ENCODE data around the gene SUV39H1. TPM values are rescaled to one million over a fixed set of nuclear protein-coding genes. Genes with fewer than 3 reads are reported as not detected.
A peak's percentile ranks its signal among the peaks of the same experiment; 100 is the strongest.
"Not testable (repeated sequence)": the region's sequence is repeated elsewhere in the genome, so short reads cannot be mapped to it uniquely, and the experiment has no call there.

The SUV39H1 gene
- total RNA-seq, 1 experiment from 2014 or later: 16.5 TPM

DNA sequence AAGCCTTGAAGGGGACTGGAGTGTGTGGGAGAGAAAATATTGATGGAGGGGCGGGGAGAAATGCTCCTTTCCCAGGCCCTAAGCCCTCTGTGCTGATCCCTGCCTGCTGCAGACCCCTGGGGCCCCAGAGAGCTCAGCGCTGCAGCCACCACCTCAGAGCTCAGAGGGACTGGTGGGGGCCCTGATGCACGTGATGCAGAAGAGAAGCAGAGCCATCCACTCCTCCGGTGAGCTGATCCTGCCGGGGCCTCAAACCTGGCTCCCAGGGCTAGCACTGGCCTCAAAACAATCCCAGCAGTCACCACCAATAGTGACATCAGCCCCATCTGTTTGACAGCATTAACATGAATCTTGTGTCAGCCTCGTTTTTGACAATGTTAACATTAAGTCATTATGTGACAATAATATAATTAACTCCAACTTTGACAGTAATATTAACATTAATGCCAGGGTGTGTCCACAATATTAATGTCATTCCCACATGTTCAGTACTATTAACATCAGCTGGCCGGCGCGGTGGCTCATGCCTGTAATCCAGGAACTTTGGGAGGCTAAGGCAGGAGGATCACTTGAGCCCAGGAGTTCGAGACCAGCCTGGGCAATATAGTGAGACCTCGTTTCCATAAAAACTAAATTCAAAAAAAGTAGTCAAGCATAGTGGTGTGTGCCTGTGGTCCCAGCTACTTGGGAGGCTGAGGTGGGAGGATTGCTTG lies 7.2 kb upstream of the SUV39H1 start:
- TF ChIP-seq, protein P1, sequence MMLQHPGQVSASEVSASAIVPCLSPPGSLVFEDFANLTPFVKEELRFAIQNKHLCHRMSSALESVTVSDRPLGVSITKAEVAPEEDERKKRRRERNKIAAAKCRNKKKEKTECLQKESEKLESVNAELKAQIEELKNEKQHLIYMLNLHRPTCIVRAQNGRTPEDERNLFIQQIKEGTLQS (CRISPR knock-in tag; conservative IDR thresholded peaks at IDR 0.05): no peak
- TF ChIP-seq, protein P2, sequence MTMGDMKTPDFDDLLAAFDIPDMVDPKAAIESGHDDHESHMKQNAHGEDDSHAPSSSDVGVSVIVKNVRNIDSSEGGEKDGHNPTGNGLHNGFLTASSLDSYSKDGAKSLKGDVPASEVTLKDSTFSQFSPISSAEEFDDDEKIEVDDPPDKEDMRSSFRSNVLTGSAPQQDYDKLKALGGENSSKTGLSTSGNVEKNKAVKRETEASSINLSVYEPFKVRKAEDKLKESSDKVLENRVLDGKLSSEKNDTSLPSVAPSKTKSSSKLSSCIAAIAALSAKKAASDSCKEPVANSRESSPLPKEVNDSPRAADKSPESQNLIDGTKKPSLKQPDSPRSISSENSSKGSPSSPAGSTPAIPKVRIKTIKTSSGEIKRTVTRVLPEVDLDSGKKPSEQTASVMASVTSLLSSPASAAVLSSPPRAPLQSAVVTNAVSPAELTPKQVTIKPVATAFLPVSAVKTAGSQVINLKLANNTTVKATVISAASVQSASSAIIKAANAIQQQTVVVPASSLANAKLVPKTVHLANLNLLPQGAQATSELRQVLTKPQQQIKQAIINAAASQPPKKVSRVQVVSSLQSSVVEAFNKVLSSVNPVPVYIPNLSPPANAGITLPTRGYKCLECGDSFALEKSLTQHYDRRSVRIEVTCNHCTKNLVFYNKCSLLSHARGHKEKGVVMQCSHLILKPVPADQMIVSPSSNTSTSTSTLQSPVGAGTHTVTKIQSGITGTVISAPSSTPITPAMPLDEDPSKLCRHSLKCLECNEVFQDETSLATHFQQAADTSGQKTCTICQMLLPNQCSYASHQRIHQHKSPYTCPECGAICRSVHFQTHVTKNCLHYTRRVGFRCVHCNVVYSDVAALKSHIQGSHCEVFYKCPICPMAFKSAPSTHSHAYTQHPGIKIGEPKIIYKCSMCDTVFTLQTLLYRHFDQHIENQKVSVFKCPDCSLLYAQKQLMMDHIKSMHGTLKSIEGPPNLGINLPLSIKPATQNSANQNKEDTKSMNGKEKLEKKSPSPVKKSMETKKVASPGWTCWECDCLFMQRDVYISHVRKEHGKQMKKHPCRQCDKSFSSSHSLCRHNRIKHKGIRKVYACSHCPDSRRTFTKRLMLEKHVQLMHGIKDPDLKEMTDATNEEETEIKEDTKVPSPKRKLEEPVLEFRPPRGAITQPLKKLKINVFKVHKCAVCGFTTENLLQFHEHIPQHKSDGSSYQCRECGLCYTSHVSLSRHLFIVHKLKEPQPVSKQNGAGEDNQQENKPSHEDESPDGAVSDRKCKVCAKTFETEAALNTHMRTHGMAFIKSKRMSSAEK (CRISPR knock-in tag; IDR thresholded peaks at IDR 0.05; ENCODE audit: borderline replicate concordance): no peak
- TF ChIP-seq, protein P3, sequence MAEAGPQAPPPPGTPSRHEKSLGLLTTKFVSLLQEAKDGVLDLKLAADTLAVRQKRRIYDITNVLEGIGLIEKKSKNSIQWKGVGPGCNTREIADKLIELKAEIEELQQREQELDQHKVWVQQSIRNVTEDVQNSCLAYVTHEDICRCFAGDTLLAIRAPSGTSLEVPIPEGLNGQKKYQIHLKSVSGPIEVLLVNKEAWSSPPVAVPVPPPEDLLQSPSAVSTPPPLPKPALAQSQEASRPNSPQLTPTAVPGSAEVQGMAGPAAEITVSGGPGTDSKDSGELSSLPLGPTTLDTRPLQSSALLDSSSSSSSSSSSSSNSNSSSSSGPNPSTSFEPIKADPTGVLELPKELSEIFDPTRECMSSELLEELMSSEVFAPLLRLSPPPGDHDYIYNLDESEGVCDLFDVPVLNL (CRISPR knock-in tag; IDR thresholded peaks at IDR 0.05; ENCODE audit: borderline replicate concordance, low read depth): no peak
- TF ChIP-seq SMAD3 (CRISPR knock-in tag; IDR thresholded peaks at IDR 0.05; ENCODE audit: borderline replicate concordance) (no peak), NFE2L1 (CRISPR knock-in tag; IDR thresholded peaks at IDR 0.05) (no peak), JUN (CRISPR knock-in tag; IDR thresholded peaks at IDR 0.05) (no peak), ZNF416 (CRISPR knock-in tag; IDR thresholded peaks at IDR 0.05) (no peak), FOXK1 (CRISPR knock-in tag; IDR thresholded peaks at IDR 0.05) (no peak)
- DNase-seq (ENCODE audit: low spot score): no peak
- Mint-ChIP-seq H3K4me1 (peaks cover 5% of the 10 kb centered on the region), H3K36me3 (no peaks in the 10 kb centered on the region), H3K9me3 (no peaks in the 10 kb centered on the region), H3K27ac (no peak overlapping the region), H3K4me3 (no peak overlapping the region), H3K27me3 (ENCODE audit: low read depth) (peaks cover 10% of the 10 kb centered on the region)
- ChIA-PET CTCF (interaction anchor here (0.6 to 1.8 kb wide), 2 partner anchors 9 to 41 kb away, joined by 5 to 6 read pairs; no protein-coding TSS in a partner anchor), POLR2A (no interaction called here)
- ATAC-seq: no peak

DNA sequence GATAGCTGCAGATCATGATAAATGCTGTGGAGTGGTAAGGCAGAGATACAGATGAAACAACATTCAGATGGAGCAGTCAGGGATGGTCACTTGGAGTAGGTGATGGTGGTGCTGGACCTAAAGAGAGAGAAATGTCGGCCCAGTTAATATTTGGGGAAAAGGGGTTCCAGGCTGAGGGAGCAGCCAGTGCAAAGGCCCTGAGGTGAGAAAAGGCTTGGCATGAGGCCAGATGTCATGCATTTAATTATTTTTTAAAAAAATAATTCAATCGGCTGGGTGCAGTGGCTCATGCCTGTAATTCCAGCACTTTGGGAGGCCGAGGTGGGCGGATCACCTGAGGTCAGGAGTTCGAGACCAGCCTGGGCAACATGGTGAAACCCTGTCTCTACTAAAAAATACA lies 4.8 kb upstream of the SUV39H1 start:
- H3K9me3 Mint-ChIP-seq; H3K36me3 Mint-ChIP-seq; H3K4me3 Mint-ChIP-seq; H3K27ac Mint-ChIP-seq; ATAC-seq; H3K27me3 Mint-ChIP-seq (ENCODE audit: low read depth); POLR2A ChIA-PET; DNase-seq (ENCODE audit: low spot score): not testable (repeated sequence)
- H3K4me1 Mint-ChIP-seq: peaks cover 16% of the 10 kb centered on the region
- CTCF ChIA-PET: interaction anchor here (1.2 kb wide), 1 partner anchor 43 kb away, joined by 3 read pairs; no protein-coding TSS in a partner anchor

DNA sequence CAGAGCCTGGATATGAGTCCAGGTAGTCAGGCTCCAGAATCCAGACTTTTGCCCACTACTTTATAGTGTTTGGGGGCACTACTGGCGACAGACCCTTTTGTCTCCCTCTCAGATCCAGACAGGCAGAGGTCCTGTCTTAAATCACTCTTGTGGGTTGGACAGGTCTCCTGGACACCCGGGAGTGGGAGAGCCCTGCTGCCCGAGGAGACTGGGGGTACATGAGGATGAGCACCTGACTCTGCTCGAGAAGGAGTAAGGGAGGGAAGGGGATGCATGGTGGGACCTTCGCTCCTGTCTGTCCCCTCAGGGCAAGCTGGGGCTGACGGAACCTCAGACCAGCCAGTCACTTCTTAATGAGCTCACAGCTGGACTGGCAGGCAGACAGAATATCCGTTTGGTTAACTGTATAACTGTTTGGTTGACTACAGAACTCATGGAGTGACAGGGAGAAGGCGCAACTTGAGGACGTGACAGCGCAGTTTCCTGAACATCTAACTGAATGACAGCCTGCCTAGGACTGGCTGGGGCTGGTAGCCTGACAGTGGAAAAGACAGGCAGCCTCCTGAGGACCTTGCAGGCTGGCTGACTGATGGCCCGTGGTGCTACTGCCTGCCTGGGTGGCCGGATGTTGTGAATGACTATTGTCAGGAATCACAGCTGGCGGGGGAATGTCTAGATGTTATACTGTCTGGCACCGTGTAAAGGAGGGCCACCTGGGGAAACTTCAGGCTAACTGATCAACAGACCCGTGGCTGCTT lies 1.6 kb upstream of the SUV39H1 start:
- ATAC-seq (no peak), DNase-seq (ENCODE audit: low spot score) (no peak)
- ChIA-PET CTCF (interaction anchor here (1.1 to 1.8 kb wide), 2 partner anchors 12 to 47 kb away, joined by 3 to 6 read pairs; partner anchors contain the start of gene WAS), POLR2A (no interaction called here)
- Mint-ChIP-seq H3K36me3 (peaks cover 8% of the 10 kb centered on the region), H3K27me3 (ENCODE audit: low read depth) (no peaks in the 10 kb centered on the region; the same call in 1 of the 2 replicates), H3K9me3 (no peaks in the 10 kb centered on the region), H3K4me3 (peak overlapping the region; percentile 84), H3K27ac (peak overlapping the region; percentile 57; the same call in 1 of the 2 replicates), H3K4me1 (peaks cover 40% of the 10 kb centered on the region)
- no peak for TF ChIP-seq MYBL2 (CRISPR knock-in tag; IDR thresholded peaks at IDR 0.05)
- TF ChIP-seq OVOL2 (CRISPR knock-in tag; IDR thresholded peaks at IDR 0.05; ENCODE audit: borderline replicate concordance): no peak
- no peak for TF ChIP-seq CREB1 (CRISPR knock-in tag; IDR thresholded peaks at IDR 0.05)

DNA sequence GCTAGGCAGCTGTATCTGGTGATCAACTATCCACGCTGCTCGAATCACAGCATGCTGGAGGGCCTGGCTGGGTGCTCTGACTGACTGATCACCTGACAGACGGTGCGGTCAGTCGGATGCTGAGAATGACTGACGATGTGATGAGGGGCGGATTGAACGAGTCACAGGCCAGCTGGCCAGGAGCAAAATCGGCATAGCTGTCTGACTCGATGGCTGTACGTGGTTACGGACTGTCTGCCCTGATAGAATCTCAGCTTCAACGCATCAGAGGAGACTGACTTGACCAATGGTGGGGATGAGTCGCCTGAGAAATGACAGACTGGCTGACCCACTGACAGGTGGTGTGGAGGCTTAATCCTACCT lies 1.0 kb upstream of the SUV39H1 start:
- Mint-ChIP-seq H3K36me3 (peaks cover 10% of the 10 kb centered on the region), H3K9me3 (no peaks in the 10 kb centered on the region), H3K4me1 (peaks cover 40% of the 10 kb centered on the region), H3K4me3 (peak overlapping the region; percentile 84), H3K27ac (peak overlapping the region; percentile 92), H3K27me3 (ENCODE audit: low read depth) (no peaks in the 10 kb centered on the region; the same call in 1 of the 2 replicates)
- CTCF ChIA-PET: interaction anchor here (1.1 to 1.8 kb wide), 2 partner anchors 12 to 48 kb away, joined by 3 to 6 read pairs; partner anchors contain the start of gene WAS
- POLR2A ChIA-PET: no interaction called here
- DNase-seq (ENCODE audit: low spot score): no peak
- ATAC-seq: no peak
- TF ChIP-seq, protein P4, sequence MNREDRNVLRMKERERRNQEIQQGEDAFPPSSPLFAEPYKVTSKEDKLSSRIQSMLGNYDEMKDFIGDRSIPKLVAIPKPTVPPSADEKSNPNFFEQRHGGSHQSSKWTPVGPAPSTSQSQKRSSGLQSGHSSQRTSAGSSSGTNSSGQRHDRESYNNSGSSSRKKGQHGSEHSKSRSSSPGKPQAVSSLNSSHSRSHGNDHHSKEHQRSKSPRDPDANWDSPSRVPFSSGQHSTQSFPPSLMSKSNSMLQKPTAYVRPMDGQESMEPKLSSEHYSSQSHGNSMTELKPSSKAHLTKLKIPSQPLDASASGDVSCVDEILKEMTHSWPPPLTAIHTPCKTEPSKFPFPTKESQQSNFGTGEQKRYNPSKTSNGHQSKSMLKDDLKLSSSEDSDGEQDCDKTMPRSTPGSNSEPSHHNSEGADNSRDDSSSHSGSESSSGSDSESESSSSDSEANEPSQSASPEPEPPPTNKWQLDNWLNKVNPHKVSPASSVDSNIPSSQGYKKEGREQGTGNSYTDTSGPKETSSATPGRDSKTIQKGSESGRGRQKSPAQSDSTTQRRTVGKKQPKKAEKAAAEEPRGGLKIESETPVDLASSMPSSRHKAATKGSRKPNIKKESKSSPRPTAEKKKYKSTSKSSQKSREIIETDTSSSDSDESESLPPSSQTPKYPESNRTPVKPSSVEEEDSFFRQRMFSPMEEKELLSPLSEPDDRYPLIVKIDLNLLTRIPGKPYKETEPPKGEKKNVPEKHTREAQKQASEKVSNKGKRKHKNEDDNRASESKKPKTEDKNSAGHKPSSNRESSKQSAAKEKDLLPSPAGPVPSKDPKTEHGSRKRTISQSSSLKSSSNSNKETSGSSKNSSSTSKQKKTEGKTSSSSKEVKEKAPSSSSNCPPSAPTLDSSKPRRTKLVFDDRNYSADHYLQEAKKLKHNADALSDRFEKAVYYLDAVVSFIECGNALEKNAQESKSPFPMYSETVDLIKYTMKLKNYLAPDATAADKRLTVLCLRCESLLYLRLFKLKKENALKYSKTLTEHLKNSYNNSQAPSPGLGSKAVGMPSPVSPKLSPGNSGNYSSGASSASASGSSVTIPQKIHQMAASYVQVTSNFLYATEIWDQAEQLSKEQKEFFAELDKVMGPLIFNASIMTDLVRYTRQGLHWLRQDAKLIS (CRISPR knock-in tag; IDR thresholded peaks at IDR 0.05; ENCODE audit: borderline replicate concordance): no peak
- TF ChIP-seq JUN (CRISPR knock-in tag; IDR thresholded peaks at IDR 0.05) (no peak), SP1 (CRISPR knock-in tag; conservative IDR thresholded peaks at IDR 0.05) (no peak), TEAD1 (CRISPR knock-in tag; IDR thresholded peaks at IDR 0.05) (no peak), CREB1 (CRISPR knock-in tag; IDR thresholded peaks at IDR 0.05) (no peak)
- TF ChIP-seq, protein P3 (CRISPR knock-in tag; IDR thresholded peaks at IDR 0.05; ENCODE audit: borderline replicate concordance, low read depth): no peak

All from WTC11 (cell line).